NCI-H2029 treated with DMSO at 0.1 percent for 48 hours (cell line): Measurements from ENCODE around the gene ABHD2.

Experiments
- DNase-seq: peaks from one replicate; lab custom pipeline; 2025; lab: John Stamatoyannopoulos, UW

ABHD2 gene

DNA sequence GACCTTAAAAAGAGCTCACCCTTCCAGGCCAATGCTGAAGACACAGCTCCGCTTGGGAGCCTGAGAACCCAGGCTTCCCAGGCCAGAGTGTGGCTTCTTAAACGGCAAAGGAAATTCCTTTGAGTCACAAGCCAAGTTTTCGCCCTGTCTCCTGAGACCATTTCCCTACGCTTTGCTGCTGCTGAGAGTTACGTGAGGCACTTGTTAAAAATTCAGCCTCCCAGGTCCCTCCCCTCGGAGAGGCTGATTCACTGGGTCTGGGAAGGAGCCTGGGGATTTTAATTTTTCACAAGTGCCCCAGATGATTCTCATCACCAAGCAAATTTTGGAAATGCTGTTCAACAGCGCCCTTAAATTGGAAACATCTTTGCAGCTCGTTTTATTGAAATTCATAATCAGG, 107.6 kb downstream of the ABHD2 start:
- no peak for DNase-seq

DNA sequence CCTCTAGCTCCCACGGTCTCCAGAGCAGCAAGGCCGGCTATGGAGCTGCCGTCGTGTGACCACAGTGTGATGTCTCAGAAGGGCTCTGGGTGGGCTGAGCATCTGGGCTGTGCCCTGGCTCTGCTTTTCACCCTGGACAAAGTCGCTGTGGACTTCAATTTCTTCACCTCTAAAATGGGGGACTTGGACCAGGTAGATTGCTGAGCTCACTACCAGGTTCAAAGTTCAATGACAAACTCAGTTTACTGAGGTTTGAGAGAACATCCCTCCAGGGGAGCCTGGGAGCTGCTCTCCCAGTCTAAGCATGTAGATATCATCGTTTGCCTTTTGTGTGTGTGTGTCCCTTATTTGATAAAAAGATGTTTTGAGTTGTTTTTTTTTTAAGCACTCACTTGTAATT, 108.0 kb downstream of the ABHD2 start:
- no peak for DNase-seq

DNA sequence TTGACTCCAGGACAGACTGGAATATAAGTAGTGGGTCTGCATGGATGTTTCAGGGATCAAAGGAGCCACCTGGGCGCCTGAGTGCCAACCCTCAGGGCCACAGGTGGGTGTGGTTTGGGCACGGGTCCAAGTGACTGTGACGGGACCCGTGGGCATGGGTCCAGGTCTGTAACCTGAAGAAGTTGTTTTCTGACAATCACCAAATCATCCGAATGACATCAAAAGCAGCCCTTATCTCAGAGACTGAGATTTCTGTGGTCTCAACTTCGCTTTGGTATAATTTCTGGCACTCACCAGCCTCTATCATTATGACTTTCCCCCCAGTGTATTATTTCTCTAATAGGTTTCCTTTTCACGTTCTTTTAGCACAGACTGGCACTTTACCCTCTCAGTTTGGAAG, 108.7 kb downstream of the ABHD2 start:
- peak; percentile 38 for DNase-seq

DNA sequence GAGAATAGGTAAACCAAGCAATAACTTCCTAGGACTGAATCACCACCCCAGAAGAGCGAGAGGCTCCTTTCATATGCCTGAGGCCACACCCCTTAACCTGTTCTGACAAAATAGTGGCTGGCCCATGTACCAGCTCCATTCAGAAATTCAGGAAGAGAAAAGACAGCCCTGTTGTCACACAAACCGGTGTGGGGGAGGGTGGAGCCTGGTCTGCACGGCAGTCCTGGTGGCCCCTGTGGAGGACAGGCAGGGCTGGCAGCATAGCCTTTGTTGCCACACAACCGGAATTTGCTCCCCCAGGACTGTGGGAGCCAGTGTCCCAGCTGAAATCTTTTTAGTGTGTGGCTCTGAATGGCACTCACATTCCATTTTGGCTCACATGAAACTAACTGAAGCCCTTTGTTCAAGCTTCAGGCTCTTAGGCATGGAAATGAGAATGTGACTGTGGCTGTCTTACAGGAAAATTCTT, 109.3 kb downstream of the ABHD2 start:
- DNase-seq = no peak

DNA sequence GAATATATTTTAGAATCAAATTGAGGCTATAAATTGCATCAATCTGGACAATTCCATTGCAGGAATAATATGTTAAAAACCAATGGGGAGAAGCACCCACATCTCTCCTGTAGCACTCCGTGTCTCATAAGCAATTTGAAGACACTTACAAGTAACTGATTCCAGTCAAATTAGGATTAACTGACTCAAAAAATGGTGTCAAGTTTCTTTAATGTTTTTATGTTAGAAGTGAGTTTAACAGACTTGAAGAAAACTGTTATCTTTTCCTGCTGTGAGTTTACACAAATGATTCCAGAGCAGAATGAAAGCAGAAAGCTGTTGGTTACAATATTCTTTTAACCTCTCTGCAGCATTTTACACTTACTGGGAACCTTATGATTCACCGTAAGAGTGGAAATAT, 109.9 kb downstream of the ABHD2 start:
- no peak for DNase-seq

DNA sequence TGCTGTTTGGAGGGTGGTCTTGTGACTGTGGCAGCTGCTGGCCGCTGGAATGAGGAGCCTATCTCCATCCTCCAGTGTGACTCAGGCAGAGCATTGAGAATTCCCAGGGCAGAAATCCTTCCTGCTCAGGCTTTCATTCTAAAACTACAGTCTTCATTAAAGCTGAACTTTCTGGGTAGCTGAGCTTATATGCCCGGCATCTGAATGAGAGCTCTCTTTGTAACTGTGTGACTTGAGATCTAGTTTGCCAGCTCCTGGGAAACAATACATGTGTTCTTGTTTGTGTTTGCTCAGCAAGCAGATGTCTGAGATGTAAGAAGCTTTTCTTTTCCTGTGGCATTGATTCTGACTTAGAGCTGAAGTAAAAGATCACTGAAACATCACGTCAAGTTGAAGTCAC, 110.7 kb downstream of the ABHD2 start:
- no peak for DNase-seq

DNA sequence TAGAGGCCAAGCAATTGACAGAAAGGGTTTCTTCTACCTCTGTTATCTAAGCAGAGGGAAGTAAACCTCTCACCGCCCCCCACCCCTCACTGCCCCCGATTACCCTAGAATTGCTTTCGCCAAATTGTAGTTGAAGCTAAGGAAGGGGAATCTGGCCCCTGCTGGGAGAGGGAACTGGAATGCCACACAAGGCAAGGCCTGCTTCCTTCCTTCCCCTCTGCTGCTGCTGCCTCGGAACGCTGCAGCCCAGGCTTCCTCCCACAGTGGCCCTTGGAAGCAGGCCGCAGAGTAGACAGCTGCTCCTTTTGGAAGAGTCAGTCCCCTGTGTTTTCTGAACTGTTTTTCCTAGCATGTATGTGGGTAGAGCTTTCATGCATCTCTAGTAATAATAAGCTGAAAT, 111.5 kb downstream of the ABHD2 start:
- no peak for DNase-seq

DNA sequence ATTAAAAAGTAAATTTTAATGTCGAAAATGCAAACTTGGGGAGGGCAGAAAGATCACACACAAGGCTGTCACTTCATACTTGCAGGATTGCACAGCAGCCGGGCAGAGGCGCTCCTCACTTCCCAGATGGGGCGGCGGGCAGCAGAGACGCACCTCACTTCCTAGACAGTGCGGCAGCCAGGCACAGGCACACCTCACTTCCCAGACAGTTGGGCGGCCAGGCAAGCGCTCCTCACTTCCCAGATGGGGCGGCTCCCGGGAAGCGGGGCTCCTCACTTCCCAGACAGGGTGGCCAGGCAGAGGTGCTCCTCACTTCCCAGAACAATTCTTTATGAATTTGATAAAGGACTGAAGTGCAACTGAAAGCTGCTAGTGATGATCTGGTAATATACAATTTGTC, 111.9 kb downstream of the ABHD2 start:
- no peak for DNase-seq

DNA sequence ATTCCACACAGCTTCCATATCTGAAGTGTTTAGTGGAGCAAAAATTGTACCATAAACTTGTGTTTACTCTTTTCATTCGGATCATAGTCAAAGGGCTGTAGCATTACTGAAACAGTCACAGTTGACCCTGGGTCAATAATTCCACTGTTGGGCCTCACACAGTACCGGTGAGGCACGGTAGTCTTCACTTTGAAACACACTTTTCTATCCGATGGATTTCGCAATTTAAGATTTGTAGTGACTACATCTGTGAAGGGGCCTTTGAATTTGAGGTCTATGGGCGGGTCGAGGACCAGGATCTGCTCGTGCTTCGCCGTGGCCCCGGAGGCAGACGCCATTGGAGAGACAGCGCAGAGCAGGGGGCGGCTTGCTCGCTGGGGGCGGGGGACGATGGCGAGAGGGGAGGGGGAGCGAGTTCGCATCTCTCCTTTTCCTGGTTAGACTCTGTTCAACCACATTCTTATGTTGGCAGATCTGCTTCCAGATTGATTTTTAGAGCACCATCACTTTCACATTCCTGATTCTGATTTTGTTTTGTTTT, 113.3 kb downstream of the ABHD2 start:
- no peak for DNase-seq

DNA sequence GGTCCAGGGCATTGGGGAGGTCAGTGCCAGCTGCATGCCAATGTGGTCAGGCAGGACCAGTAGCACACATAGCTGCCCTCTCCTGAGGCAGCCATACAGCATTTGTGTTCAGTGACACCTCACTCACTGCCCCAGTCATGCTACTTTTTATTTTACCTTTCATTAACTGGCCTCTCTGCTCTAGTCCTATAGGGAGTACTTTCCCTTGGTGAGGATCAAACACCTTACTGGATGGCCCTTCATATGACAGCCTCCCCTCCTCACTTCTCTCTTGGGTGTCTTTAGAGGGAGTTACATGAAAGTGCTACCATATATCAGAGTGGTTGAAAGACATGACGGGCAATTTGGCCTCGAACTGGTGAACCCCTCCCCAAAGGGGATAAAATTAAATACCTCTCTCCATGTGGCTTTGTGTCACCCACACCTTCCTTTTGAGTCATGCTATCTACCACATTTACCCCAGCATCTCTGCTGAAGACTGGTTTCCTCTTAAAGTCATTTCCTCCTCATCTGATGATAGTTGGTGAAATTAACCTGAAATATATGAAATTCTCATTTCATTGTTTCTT, 115.5 kb downstream of the ABHD2 start:
- DNase-seq = no peak

DNA sequence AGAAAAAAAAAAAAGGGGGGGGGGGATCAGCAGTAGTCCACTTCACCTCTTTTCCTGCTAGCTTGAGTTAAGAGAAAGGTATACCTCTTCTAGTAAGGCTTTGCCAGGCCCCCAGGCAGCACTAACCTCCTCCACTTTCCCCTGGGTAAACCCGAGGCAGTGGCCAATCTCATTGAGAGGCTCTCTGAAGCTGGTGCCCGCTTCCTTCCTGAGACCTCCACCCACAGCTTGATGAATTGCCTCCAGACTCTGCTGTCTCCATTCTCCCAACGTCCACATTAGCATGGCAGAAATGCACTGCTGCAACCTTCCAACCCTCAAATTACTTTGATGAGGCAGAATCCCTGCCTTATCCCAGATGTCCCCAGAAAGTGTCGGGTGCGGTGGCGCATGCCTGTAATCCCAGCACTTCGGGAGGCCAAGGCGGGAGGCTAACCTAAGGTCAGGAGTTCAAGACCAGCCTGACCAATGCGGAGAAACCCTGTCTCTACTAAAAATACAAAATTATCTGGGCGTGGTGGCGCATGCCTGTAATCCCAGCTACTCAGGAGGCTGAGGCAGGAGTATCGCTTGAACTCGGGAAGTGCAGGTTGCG, 117.8 kb downstream of the ABHD2 start:
- no peak for DNase-seq

DNA sequence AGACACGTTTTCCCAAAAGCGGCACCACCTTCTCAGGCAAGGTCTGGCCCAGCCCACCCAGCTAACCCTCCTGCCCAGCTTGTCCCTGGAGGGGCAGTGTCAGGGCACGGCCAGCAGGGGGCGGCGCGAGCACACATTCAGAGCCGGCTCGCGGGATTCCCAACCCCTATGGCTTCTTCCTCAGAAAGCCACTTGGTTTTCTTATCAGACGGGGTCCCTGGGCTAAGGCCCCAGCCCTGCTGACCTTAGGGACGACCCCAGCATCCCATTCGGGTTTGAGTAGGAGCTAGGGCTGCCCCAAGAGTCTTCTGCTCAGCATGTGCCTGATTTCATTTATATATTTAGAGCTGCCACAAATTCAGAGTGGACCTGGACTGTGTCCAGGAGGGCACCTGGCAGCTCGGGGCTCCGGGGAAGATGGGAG, 118.7 kb downstream of the ABHD2 start:
- peak; percentile 7 for DNase-seq

DNA sequence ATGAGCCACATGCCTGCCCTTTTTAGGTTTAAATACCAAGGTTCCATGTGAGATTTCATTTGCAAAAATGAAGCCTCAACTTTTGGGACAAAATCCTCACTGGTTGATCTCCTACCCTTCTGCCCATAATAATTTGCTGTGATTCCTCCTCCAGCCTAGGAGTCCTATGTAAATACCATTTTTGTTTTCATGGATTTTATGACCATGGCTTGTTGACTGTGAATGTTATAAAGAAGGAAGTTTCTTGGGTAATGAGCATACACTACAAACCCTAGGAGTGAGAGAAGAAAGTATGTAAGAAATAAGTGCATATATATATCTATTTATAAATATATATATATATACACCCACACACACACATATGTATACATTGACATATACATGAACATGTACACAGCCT, 120.0 kb downstream of the ABHD2 start:
- no peak for DNase-seq

DNA sequence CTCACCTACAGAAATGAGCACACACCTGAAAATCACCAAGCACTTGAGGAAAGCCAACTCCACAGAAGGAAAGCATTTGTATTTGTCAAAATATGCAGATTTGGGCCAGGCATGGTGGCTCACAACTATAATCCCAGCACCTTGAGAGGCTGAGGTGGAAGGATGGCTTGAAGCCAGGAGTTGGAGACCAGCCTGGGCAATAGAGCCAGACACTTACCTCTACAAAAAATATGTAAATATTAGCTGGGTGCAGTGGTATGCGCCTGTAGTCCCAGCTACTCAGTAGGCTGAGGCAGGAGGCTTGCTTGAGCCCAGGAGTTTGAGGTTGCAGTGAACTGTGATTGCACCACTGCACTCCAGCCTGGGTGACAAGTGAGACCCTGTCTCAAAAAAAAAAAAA, 120.8 kb downstream of the ABHD2 start:
- DNase-seq = no peak

DNA sequence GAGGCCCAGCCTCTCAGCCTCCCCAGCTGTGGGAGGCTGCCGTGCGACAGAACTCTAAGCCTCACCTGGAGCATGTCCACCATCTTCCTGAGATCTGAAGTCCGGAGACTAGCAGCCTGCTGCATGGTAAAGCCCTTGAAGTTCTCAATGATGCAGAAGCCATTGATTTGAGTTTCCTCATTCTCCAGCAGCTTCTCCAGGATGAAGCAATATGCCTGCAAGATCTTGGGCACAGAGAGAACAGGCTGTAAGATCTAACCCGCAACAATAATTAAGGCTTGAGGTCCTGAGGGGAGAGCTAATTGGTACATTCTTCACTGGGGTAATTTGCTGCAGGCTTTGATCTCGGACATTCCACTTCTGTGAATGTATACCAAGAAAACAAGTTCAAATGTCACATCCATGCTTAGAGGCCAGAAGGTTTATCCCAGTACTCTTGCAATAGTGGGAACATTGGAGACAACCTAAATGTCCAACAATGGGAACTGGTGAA, 123.5 kb downstream of the ABHD2 start:
- DNase-seq = no peak

DNA sequence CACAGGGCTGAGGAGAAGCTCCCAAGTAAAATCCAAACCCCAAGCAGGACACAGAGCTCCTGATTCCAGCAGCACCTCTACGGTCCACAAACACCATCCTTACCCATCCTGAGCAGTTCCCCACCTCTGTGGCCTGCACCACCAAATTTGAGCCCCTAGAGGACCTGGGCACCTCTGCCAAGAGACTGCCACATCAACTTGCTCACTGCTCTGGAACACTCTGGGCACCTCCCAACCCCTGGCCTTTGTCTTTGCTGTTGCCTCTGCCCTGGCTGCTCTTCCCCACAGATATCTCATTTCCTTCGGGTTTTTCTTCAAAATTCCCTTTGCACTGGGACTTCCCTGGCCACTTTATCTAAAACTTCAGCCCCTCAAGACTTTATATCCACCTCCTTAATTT, 127.4 kb downstream of the ABHD2 start:
- DNase-seq = no peak

DNA sequence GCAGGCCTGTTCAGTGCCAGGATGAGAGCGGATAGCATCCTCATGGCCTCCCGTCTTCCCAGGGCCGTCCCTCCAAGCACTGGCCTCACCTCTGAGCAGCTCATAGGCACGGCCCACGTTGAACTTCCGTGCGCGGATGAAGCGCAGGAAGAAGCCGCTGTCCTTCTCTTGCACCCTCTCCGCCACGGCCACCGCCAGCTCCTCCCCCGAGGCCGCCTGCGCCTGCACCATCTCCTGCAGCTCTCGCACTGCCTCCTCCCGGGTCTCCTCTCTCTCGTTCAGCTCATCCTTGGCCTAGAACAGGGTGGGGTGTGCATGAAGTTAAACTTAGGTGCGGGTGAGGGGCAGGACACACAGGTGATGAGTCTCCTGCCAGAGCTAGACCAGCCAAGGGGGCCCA, 128.8 kb downstream of the ABHD2 start:
- DNase-seq = no peak

DNA sequence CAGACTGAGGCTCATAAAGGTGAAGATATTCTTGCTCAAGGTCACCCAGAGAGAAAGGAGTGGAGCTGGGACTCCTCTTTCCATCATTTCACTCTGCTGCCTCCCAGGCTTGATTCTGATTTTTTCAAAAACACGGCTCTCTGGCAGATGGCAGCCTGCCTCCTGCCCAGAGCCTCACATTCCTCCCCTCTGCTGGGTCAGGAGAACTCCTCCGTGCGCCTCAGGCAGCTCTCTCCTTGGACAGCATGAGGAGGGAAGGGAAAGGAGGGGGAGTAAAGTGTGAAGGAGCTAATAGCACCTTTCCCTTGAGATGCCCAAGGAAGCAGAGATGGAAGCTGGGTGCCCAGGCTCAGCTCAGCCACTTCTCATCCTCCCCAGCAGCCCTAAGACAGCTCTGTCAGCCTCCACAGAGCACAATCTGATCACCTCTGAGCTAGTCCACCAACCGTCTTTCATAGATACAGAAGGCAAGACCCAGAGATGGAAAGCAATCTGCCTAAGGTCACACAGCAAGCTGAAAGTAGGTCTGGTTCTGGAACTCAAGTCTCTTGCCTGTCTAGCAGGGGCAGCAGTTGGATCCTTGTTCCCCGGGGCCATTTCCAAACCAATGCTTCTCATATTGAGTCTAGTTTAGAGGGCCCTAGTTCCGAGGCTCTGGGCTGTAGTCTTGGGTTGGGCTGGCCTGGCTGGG, 129.6 kb downstream of the ABHD2 start:
- DNase-seq = no peak

DNA sequence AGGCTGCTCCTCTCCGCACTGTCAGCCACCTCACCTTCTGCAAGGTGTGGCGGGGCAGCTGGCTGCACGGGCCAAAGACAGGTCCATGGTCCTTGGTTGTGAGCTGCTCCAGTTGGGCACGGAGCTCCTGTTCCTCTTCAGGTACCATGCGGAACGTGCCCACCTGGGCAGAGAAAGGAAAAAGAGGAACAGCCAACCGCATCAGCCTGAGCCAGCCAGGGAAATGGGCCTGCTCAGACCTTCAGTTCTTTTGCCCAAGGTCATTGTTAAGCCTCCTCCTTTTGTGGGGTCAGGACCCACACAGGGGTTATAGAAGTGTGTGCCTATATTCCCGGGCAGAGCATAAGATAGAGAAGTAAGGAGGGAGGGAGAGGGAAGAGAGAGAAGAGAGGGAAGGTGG, 130.3 kb downstream of the ABHD2 start:
- DNase-seq = no peak

DNA sequence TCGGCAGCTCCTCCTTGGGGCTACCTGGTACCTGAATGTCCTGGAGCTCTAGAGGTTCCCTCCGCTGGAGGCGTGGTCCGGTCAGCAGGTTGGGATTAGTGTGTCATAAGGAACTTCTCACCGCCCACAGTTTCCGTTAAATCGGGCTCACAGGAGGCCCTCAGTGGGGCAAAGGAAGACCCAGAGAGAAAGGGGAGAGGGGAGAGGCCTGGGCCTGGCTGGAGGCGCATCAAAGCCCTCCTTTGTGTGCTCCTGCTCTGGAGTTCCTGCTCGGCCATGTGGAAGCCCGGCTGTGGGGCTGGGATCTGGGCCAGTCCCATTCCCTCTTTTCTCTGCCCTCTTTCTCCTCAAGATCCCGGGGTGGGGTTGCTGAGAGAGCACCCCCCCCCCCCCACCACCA, 133.3 kb downstream of the ABHD2 start, which contains the start of gene RLBP1:
Gene RLBP1, minus strand, starts transcription at position 37 of the 400 bp plus-strand sequence. CDS start 2,604 bp downstream, outside the sequence.
- no peak for DNase-seq

DNA sequence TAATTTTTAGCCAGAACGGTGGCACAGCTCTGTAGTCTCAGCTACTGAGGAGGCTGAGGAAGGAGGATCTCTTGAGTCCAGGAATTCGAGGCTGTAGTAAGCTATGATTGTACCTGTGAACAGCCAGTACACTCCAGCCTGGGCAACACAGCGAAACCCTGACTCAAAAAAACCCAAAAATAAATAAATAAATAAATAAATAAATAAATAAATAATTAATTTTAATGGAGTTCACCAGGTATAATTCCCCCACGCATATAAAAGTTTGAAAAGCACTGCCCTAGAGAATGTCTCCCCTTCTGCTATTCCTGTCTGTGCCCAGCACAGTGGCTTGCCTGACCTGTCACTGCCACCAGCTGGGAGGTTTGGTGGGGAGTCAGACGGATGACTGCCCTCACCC, 137.3 kb downstream of the ABHD2 start:
- DNase-seq = no peak

DNA sequence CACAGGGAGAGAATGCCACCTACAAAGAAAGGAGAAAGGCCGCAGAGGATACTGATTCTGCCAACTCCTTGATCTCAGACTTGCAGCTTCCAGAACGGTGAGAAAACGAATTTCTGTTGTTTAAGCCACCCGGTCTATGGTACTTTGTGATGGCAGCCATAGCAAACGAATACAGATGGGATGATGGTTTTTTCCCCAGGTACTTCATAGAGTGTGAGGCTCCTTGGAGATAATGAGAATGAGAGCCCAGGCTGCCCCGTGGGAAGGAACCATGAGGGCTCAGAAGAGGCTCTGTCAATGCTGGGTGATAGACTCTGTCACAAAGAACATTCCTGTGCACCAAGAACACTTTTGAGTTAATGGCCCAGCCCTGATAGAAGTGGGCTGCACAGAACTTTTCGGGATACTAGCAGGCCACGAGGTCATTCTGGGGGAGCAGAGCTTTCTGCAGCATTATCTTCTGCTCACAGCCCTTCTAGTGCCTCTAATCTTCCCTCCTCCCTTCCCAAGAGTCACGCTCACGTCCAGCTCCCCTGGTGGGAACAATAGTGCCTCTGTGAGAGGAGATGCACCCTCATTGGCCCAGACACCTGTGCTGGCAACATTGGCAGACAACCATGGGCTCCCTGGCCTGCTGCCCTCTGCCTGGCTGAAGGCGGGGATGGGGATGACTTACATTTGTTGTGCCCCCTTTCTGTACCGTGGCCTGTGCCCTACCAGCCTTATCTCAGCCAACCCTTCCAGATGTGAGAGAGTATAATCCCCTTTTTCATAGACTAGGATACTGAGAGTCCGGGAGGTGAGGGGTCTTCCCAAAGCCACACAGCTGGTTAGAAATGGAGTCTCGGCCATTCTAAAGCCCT, 138.3 kb downstream of the ABHD2 start:
- no peak for DNase-seq
